Measurements from ENCODE around the gene AATF. TPM values are rescaled to one million over a fixed set of nuclear protein-coding genes. Genes with fewer than 3 reads are reported as not detected.

AATF gene
- polyA plus RNA-seq, 2 of the 4 experiments (the other 2 are of a cell fraction), result 51.9 to 120 TPM

DNA sequence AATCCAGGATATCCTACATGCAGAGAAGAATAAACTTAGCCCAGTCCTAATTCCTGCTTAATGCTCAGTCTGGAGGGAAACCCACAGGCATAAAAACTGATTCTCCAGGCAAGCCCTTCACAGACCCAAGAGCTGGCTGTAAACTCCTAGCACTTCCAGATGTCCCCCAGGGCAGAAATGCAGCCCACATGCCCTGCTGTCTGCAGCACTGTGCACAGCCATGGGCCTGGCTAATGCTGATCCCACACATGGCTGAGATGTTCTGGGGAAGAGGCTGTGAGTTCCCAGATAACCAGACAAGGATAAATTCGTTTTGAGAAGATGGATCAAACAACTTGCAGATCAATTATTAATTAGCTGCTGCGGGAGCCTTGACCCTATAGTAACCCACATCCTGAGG lies 148.4 kb downstream of the AATF start (continued):
- TF ChIP-seq, protein P1, sequence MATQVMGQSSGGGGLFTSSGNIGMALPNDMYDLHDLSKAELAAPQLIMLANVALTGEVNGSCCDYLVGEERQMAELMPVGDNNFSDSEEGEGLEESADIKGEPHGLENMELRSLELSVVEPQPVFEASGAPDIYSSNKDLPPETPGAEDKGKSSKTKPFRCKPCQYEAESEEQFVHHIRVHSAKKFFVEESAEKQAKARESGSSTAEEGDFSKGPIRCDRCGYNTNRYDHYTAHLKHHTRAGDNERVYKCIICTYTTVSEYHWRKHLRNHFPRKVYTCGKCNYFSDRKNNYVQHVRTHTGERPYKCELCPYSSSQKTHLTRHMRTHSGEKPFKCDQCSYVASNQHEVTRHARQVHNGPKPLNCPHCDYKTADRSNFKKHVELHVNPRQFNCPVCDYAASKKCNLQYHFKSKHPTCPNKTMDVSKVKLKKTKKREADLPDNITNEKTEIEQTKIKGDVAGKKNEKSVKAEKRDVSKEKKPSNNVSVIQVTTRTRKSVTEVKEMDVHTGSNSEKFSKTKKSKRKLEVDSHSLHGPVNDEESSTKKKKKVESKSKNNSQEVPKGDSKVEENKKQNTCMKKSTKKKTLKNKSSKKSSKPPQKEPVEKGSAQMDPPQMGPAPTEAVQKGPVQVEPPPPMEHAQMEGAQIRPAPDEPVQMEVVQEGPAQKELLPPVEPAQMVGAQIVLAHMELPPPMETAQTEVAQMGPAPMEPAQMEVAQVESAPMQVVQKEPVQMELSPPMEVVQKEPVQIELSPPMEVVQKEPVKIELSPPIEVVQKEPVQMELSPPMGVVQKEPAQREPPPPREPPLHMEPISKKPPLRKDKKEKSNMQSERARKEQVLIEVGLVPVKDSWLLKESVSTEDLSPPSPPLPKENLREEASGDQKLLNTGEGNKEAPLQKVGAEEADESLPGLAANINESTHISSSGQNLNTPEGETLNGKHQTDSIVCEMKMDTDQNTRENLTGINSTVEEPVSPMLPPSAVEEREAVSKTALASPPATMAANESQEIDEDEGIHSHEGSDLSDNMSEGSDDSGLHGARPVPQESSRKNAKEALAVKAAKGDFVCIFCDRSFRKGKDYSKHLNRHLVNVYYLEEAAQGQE (IDR thresholded peaks at IDR 0.05), result no peak
- TF ChIP-seq ZFP36 (IDR thresholded peaks at IDR 0.05; ENCODE audit: borderline replicate concordance, partially characterized antibody) (no peak), MYC (IDR thresholded peaks at IDR 0.05; ENCODE audit: borderline replicate concordance, low read length) (no peak), HOXA7 (CRISPR knock-in tag; IDR thresholded peaks at IDR 0.05) (no peak)
- TF ChIP-seq, protein P2, sequence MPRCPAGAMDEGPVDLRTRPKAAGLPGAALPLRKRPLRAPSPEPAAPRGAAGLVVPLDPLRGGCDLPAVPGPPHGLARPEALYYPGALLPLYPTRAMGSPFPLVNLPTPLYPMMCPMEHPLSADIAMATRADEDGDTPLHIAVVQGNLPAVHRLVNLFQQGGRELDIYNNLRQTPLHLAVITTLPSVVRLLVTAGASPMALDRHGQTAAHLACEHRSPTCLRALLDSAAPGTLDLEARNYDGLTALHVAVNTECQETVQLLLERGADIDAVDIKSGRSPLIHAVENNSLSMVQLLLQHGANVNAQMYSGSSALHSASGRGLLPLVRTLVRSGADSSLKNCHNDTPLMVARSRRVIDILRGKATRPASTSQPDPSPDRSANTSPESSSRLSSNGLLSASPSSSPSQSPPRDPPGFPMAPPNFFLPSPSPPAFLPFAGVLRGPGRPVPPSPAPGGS (IDR thresholded peaks at IDR 0.05), result no peak

DNA sequence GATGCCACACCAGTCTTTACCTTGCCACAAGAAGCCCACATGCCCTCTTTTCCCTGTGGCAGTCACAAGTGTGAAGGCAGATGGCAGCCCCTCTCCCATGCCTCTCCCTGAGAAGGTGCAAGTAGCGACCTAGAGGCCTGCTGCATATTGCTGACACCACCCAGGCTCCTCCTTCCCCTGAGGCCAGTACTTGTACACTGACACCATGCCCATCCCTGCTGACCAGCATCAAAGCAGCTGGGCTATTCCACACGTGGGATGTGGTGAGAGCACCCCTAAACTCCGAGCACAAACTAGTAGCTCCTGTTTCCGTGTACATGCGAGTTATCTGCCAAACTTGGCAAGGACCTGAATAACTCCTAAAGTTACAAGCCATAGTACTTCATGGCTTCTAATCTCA lies 149.4 kb downstream of the AATF start:
- 81% methylated on average over 5 of the region's 5 CpGs for WGBS (ENCODE audit: missing lambda C conversion rate)
- no peak overlapping the region for H3K4me3 ChIP-seq
- FAIRE-seq, result no peak
- TF ChIP-seq NR3C1 (IDR thresholded peaks at IDR 0.05) (no peak), TP53 (CRISPR knock-in tag; IDR thresholded peaks at IDR 0.05) (no peak), FOSL2 (IDR thresholded peaks at IDR 0.05) (no peak), FOSL2 (CRISPR knock-in tag; IDR thresholded peaks at IDR 0.05) (no peak), JUNB (IDR thresholded peaks at IDR 0.05) (no peak), FOSB (CRISPR knock-in tag; IDR thresholded peaks at IDR 0.05) (no peak), HDAC2 (IDR thresholded peaks at IDR 0.05) (no peak), MYC (IDR thresholded peaks at IDR 0.05; ENCODE audit: borderline replicate concordance, low read length) (no peak), HOXB5 (CRISPR knock-in tag; IDR thresholded peaks at IDR 0.05) (no peak), PHF8 (IDR thresholded peaks at IDR 0.05; ENCODE audit: borderline replicate concordance, low read depth) (no peak), HOXB13 (CRISPR knock-in tag; IDR thresholded peaks at IDR 0.05; ENCODE audit: low read depth) (no peak), CBX2 (IDR thresholded peaks at IDR 0.05; ENCODE audit: borderline replicate concordance, low read depth) (no peak)
- TF ChIP-seq, protein P3, sequence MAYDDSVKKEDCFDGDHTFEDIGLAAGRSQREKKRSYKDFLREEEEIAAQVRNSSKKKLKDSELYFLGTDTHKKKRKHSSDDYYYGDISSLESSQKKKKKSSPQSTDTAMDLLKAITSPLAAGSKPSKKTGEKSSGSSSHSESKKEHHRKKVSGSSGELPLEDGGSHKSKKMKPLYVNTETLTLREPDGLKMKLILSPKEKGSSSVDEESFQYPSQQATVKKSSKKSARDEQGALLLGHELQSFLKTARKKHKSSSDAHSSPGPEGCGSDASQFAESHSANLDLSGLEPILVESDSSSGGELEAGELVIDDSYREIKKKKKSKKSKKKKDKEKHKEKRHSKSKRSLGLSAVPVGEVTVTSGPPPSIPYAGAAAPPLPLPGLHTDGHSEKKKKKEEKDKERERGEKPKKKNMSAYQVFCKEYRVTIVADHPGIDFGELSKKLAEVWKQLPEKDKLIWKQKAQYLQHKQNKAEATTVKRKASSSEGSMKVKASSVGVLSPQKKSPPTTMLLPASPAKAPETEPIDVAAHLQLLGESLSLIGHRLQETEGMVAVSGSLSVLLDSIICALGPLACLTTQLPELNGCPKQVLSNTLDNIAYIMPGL (CRISPR knock-in tag; IDR thresholded peaks at IDR 0.05; ENCODE audit: borderline replicate concordance), result no peak
- TF ChIP-seq, protein P1 (IDR thresholded peaks at IDR 0.05), result no peak
- TF ChIP-seq, protein P4, sequence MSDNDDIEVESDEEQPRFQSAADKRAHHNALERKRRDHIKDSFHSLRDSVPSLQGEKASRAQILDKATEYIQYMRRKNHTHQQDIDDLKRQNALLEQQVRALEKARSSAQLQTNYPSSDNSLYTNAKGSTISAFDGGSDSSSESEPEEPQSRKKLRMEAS (IDR thresholded peaks at IDR 0.05), result no peak
- TF ChIP-seq, protein P5, sequence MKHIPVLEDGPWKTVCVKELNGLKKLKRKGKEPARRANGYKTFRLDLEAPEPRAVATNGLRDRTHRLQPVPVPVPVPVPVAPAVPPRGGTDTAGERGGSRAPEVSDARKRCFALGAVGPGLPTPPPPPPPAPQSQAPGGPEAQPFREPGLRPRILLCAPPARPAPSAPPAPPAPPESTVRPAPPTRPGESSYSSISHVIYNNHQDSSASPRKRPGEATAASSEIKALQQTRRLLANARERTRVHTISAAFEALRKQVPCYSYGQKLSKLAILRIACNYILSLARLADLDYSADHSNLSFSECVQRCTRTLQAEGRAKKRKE (CRISPR knock-in tag; IDR thresholded peaks at IDR 0.05; ENCODE audit: low read depth), result no peak
- no peaks in the 10 kb centered on the region for H3K9me3 ChIP-seq
- no peak for ATAC-seq
- ChIA-PET CTCF (interaction anchor here (0.9 to 3.0 kb wide), 4 partner anchors 20 to 443 kb away, joined by 3 to 14 read pairs (median 3); no protein-coding TSS in a partner anchor), POLR2A (no interaction called here)
- H3K4me2 ChIP-seq, result no peak overlapping the region
- no peak overlapping the region for H3K27ac ChIP-seq
- H3K4me1 ChIP-seq, result no peaks in the 10 kb centered on the region
- DNase-seq (ENCODE audit: low read depth in 1 of 2, low spot score in 1 of 2), result no peak
